ENCODE data around the gene ADRM1.

DNA sequence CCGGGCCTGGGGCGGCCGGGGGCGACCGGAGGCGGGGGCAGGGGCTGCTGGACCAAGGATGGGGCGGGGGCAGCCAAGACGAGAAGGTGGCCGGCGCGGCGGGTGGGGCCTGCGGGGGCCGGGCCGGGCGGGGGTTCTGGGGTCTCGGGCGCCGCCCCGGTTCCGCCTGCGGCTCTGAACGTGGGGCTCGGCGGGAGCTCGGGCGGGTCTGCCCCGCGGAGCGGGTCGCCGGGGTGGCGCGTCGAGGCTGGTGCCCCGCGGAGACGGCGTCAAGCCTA is 204 bp downstream of the ADRM1 start:
- TF ChIP-seq, protein P1, sequence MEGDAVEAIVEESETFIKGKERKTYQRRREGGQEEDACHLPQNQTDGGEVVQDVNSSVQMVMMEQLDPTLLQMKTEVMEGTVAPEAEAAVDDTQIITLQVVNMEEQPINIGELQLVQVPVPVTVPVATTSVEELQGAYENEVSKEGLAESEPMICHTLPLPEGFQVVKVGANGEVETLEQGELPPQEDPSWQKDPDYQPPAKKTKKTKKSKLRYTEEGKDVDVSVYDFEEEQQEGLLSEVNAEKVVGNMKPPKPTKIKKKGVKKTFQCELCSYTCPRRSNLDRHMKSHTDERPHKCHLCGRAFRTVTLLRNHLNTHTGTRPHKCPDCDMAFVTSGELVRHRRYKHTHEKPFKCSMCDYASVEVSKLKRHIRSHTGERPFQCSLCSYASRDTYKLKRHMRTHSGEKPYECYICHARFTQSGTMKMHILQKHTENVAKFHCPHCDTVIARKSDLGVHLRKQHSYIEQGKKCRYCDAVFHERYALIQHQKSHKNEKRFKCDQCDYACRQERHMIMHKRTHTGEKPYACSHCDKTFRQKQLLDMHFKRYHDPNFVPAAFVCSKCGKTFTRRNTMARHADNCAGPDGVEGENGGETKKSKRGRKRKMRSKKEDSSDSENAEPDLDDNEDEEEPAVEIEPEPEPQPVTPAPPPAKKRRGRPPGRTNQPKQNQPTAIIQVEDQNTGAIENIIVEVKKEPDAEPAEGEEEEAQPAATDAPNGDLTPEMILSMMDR (IDR thresholded peaks at IDR 0.05): no peak
- TF ChIP-seq POLR2A (IDR thresholded peaks at IDR 0.05): no peak
- no peak for TF ChIP-seq EP300 (IDR thresholded peaks at IDR 0.05)
- no peak for TF ChIP-seq POLR2AphosphoS5 (IDR thresholded peaks at IDR 0.05)

Measured in sigmoid colon (tissue), 4 donors.